Left renal cortex interstitium (tissue), 4 donors: ENCODE measurements around the gene MGAT5. TPM values are rescaled to one million over a fixed set of nuclear protein-coding genes. Genes with fewer than 3 reads are reported as not detected.

Source experiments
- DNase-seq, 4 donors: peaks; one replicate each; pipeline ENCODE4 v3.0.0-alpha.2; 2013; ENCODE audit warnings: low read depth in 4 of 4, low spot score in 2 of 4, missing footprints in 1 of 4
- polyA plus RNA-seq, 4 donors: library from polyadenylated mRNA; unstranded; fragments of 120-200 nt; gene quantifications; one replicate each; pipeline ENCODE4 v1.2.1, GENCODE V29; 2013; ENCODE audit not compliant: insufficient read length in 4 of 4

Gene MGAT5
- polyA plus RNA-seq = 10 to 100 TPM; 42.8 to 48.9 (median 45.8) TPM

- no peak for DNase-seq
Measured at GRCh38 chr2:134253804-134254203, at the start of gene MGAT5. MGAT5 (plus strand) TSS chr2:134254072; CDS start chr2:134254404, 332 bp downstream.

GRCh38 chr2:134205087-134205486, 48.8 kb upstream of the MGAT5 start:
- no peak for DNase-seq

GRCh38 chr2:134206031-134206430, 47.8 kb upstream of the MGAT5 start:
- no peak for DNase-seq

GRCh38 chr2:134206573-134206972, 47.3 kb upstream of the MGAT5 start:
- DNase-seq = no peak

- DNase-seq = no peak
Measured at GRCh38 chr2:134207589-134208209, 46.2 kb upstream of the MGAT5 start.

- no peak for DNase-seq
Measured at GRCh38 chr2:134208825-134209224, 45.0 kb upstream of the MGAT5 start.

GRCh38 chr2:134212746-134213145, 41.1 kb upstream of the MGAT5 start:
- no peak for DNase-seq

GRCh38 chr2:134216152-134216829, 37.6 kb upstream of the MGAT5 start:
- DNase-seq = no peak

- DNase-seq = no peak
Measured at GRCh38 chr2:134217351-134217750, 36.5 kb upstream of the MGAT5 start.

GRCh38 chr2:134217924-134218323, 35.9 kb upstream of the MGAT5 start:
- no peak for DNase-seq

- no peak for DNase-seq
Measured at GRCh38 chr2:134218414-134218813, 35.5 kb upstream of the MGAT5 start.

- DNase-seq = no peak
Measured at GRCh38 chr2:134218930-134219658, 34.8 kb upstream of the MGAT5 start.

GRCh38 chr2:134220344-134220974, 33.4 kb upstream of the MGAT5 start:
- DNase-seq = no peak

GRCh38 chr2:134224005-134224404, 29.9 kb upstream of the MGAT5 start:
- DNase-seq = no peak

GRCh38 chr2:134225173-134225572, 28.7 kb upstream of the MGAT5 start:
- no peak for DNase-seq

GRCh38 chr2:134225841-134226240, 28.0 kb upstream of the MGAT5 start:
- no peak for DNase-seq

GRCh38 chr2:134226601-134227000, 27.3 kb upstream of the MGAT5 start:
- no peak for DNase-seq

- DNase-seq = no peak
Measured at GRCh38 chr2:134227666-134228065, 26.2 kb upstream of the MGAT5 start.

GRCh38 chr2:134228493-134228903, 25.4 kb upstream of the MGAT5 start:
- DNase-seq = no peak

- no peak for DNase-seq
Measured at GRCh38 chr2:134229540-134229939, 24.3 kb upstream of the MGAT5 start.

GRCh38 chr2:134230885-134231284, 23.0 kb upstream of the MGAT5 start:
- DNase-seq = no peak
